GM21529 (cell line): Measurements from ENCODE around the gene ADGRL1.
"Not testable (repeated sequence)": the region's sequence is repeated elsewhere in the genome, so short reads cannot be mapped to it uniquely, and the experiment has no call there.

Experiments
- ATAC-seq: cut with Tn5 transposase; IDR thresholded peaks from one replicate; pipeline ENCODE4 v1.9.1; 2021; ENCODE audit not compliant: unreplicated experiment

The ADGRL1 gene

GRCh38 chr19:14205452-14206287, at the start of gene ADGRL1:
Gene ADGRL1, minus strand, starts transcription at chr19:14206169. Its CDS starts 22,567 bp downstream, at chr19:14183602.
- not testable (repeated sequence) for ATAC-seq

DNA sequence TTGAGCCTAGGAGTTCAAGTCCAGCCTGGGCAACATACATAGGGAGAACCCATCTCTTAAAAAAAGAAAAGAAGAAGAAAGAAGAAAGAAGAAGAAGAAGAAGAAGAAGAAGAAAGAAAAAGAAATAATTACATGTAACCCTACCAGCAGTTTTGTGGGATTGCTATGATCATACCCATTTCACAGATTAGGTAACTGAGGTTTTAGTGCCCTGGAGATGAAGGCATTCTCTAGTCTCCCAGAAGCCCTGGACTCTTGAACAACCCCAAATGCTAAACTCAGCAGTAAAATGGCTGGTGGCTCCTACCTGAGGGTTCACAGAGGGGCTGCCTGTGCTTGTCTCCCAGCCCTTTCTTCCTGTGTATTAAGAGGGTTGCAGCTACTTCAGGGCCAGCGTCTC, 49.3 kb upstream of the ADGRL1 start:
- ATAC-seq = not testable (repeated sequence)

GRCh38 chr19:14253822-14254599, 48.0 kb upstream of the ADGRL1 start:
- ATAC-seq = not testable (repeated sequence)

DNA sequence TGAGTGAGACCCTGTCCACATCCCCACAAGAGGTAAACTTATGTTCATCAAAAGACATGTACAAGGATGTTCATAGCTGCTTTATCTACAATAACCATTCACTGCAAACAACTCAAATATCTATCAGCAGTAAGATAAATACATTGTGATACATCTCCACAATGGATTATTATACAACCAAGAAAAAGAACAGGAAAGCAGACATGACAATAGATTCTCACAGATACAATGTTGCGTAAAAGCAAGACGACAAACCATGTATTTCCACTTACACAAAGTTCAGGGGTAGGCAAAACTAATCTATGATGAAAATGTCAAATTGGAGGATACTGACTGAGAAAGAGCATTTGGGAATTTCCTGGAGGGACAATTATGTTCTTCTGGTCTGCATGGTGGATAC, 46.2 kb upstream of the ADGRL1 start:
- not testable (repeated sequence) for ATAC-seq

DNA sequence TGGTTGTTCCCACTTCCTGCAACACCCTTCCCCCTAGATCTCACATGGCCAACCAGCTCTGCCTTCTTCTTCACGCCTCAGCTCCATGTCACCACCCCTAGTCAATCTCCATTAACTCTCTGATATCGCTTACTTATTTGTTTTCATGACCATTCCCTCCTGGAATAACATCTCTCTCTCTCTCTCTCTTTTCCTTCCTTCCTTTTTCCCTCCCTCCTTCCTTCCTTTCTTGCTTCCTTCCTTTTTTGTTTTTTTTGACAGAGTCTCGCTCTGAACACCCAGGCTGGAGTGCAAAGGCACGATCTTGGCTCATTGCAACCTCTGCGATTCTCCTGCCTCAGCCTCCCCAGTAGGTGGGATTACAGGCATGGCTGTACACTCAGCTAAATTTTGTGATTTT, 44.9 kb upstream of the ADGRL1 start:
- no peak for ATAC-seq

DNA sequence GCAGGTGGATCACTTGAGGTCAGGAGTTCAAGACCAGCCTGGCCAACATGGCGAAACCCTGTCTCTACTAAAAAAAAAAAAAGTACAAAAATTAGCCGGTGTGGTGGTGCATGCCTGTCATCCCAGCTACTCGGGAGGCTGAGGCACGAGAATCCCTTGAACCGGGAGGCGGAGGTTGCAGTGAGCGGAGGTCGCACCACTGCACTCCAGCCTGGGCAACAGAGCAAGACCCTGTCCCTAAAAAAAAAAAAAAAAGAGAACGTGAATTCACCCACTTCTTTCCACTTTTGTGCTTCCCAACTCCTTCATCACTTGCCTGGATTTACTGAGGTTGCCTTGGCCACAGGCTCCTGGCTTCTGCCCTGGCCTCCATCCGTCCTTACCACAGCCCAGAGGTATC, 44.3 kb upstream of the ADGRL1 start:
- not testable (repeated sequence) for ATAC-seq

- ATAC-seq = not testable (repeated sequence)
Observed at GRCh38 chr19:14249891-14250290, 43.9 kb upstream of the ADGRL1 start.

GRCh38 chr19:14249012-14249754, 43.2 kb upstream of the ADGRL1 start:
- not testable (repeated sequence) for ATAC-seq

DNA sequence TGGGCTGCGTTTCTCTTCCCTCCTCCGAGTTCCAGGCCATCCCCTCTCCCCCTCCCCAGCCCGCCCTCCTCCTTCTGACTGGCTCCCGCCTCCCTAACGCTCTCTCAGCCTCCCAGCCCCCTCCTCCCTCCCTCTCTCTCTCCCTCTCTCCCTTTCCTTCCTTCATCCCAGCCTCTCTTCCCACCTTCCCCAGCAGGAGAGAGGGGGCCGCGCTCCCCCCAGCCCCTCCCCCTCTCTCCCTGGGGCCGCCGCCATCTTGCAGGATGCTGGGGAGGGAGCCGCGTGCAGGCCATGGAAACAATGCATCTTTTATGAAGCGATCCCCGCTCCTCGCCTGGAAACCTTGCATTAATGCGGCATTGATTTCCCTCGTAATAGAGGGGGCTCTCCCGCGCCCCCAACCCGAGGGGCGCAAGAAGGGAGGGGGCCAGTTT, 42.6 kb upstream of the ADGRL1 start:
- no peak for ATAC-seq

DNA sequence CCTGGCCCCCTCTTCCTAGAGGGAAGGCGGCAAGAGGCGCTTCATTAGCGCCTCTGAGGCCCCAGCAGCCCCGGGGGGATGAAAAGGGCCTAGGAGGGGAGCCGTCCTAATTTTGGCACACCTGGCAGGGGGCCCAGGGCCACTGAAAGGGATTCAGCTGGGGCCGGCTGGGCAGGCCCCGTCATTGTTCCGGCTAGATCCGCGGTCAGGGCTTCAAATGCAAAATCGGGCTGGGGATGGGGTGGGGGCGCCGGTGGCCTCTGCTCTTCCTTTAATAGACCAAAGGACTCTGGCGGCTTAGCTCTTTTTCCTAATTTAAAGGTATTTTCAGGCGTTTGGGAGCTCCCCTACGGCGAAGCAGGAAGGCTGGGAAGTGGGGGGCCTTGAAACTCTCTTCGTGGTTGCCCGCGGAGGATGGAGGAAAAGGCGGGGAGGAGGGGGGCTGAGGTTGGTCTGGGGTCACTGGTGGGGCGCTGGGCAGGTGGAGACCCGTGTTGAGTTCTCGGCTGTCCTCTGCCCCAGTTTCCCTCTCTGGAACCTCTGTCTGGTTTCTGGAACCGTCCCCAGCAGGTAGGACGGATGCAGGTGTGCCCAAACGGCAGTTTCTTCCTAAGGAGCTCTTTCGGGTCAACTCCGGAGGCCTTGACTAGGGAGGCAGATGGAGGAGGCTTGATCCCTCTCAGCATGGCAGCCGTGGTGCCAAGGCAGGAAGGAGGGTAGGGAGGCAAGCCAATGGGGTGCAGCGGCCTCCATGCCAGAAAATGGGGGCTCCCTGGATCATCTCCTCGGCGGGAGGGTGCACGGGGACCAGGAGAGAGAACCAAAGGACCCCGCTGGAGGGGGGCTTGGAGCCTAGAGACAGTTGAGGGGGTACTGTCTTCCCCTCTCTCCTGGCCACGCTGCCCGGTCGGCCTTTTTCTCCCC, 41.8 kb upstream of the ADGRL1 start:
- not testable (repeated sequence) for ATAC-seq

GRCh38 chr19:14247205-14247547, 41.2 kb upstream of the ADGRL1 start:
- not testable (repeated sequence) for ATAC-seq

DNA sequence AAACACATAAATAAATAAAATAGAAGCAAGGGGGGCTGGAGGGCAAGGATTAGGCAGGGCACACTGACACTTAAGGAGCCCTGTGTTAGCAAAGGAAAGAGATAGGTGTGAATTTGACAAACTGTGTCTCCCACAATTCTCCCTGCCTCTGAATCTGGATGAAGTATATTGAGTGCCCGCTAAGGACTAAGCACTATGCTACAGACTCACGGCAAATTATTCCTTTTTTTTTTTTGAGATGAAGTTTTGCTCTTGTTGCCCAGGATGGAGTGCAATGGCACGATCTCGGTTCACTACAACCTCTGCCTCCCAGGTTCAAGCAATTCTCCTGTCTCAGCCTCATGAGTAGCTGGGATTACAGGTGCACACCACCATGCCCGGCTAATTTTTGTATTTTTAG, 38.4 kb upstream of the ADGRL1 start:
- not testable (repeated sequence) for ATAC-seq

GRCh38 chr19:14243718-14244117, 37.7 kb upstream of the ADGRL1 start:
- ATAC-seq = not testable (repeated sequence)

DNA sequence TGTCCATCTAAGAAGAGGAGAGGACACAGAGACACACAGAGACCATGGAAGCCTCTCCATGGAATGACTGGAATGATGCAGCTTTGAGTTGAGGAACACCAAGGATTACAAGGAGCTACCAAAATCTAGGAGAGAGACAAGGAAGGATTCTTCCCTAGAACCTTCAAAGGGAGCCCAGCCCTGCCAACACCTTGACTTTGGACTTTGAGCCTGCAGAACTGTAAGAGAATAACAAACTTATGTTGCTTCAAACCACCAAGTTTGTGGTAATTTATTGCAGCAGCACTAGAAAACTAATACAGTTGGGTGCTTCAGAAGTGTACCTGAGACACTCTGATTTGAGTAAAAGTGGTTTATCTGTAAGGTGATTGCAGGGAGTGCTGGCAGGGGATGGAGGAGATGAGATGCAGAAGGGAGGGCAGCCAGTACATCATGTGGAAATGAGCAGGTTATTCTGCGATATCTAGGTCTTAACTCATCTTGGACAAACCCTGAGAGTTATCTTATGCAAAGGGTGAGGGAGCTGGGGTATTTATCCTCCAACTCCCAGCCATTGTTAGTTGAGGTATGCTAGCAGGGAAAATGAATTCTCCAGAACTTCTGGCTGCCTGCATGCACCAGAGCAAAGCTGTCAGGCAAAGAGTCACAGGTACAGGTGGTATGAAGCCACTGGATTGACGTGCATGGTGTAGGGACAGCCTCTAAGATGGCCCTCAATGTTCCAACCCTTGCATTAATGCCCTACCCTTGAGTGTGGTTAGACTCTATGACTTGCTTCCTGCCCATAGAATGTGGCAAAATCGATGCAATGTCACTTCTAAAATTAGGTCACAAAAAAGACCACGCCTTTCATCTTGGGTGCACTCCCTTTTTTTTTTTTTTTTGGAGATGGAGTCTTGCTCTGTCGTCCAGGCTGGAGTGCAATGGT, 31.3 kb upstream of the ADGRL1 start:
- ATAC-seq = no peak

- ATAC-seq = not testable (repeated sequence)
Observed at GRCh38 chr19:14232945-14233344, 27.0 kb upstream of the ADGRL1 start.

- ATAC-seq = not testable (repeated sequence)
Observed at GRCh38 chr19:14228446-14229071, 22.6 kb upstream of the ADGRL1 start.

DNA sequence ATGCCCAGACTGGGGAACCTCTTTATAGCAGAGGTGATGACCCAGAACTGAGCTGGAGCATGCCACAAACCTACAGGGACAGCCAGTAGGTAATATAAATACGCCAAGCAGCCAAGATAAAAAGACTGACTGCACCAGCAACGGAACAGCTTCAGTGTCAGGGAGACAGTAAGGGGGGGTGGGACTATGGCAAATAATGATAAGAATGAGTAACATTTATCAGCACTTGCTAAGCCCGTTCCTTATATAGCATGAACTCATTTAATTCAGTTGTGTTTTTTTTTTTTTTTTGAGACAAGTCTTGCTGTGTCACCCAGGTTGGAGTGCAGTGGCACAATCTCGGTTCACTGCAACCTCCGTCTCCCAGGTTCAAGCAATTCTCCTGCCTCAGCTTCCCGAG, 20.5 kb upstream of the ADGRL1 start:
- ATAC-seq = not testable (repeated sequence)

DNA sequence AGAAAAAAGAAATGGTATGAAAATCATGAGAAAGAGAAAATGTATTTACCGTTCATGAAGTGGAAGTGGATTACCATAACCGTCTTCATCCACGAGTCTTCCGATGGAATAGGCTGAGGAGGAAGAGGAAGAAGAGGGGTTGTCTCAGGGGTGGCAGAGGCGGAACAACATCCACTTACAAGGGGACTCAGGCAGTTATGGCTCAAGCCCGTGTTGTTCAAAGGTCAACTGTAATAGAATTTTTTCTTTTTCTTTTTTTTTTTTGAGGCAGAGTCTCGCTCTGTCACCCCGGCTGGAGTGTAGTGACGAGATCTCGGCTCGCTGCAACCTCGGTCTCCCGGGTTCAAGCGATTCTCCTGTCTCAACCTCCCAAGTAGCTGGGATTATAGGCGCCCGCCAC, 16.9 kb upstream of the ADGRL1 start:
- no peak for ATAC-seq

DNA sequence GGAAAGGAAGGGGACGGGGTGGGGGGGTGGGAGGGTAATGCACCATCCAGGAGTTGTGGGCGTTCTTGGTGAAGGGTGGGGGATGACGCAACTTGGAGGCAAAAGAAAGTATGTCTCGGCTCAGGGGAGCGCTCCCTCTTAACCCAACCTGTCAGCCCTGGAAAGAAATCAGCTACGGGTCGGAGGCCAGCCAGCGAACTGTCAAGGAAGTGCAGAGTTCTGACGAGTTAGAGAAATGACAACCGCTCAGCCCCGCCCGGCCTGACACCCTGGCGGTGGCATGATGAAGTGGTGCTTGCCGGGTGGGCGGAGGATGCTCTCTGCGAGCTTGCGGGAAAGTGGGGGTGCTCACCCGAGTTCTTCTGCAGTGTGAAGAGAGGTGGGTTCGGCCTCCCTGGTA, 15.4 kb upstream of the ADGRL1 start:
- ATAC-seq = not testable (repeated sequence)
